GM12873 (cell line): Measurements from ENCODE around the gene QSOX1.

ENCODE experiments used
- CTCF ChIP-seq: IDR thresholded peaks from 2 replicates; pipeline ENCODE4 v1.5.1; 2012; ENCODE audit warnings: low read depth, mild to moderate bottlenecking, moderate library complexity, low read length, control low read depth; ENCODE audit not compliant: insufficient read depth; ENCODE audit errors: missing control alignments

QSOX1 gene, protein sequence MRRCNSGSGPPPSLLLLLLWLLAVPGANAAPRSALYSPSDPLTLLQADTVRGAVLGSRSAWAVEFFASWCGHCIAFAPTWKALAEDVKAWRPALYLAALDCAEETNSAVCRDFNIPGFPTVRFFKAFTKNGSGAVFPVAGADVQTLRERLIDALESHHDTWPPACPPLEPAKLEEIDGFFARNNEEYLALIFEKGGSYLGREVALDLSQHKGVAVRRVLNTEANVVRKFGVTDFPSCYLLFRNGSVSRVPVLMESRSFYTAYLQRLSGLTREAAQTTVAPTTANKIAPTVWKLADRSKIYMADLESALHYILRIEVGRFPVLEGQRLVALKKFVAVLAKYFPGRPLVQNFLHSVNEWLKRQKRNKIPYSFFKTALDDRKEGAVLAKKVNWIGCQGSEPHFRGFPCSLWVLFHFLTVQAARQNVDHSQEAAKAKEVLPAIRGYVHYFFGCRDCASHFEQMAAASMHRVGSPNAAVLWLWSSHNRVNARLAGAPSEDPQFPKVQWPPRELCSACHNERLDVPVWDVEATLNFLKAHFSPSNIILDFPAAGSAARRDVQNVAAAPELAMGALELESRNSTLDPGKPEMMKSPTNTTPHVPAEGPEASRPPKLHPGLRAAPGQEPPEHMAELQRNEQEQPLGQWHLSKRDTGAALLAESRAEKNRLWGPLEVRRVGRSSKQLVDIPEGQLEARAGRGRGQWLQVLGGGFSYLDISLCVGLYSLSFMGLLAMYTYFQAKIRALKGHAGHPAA

DNA sequence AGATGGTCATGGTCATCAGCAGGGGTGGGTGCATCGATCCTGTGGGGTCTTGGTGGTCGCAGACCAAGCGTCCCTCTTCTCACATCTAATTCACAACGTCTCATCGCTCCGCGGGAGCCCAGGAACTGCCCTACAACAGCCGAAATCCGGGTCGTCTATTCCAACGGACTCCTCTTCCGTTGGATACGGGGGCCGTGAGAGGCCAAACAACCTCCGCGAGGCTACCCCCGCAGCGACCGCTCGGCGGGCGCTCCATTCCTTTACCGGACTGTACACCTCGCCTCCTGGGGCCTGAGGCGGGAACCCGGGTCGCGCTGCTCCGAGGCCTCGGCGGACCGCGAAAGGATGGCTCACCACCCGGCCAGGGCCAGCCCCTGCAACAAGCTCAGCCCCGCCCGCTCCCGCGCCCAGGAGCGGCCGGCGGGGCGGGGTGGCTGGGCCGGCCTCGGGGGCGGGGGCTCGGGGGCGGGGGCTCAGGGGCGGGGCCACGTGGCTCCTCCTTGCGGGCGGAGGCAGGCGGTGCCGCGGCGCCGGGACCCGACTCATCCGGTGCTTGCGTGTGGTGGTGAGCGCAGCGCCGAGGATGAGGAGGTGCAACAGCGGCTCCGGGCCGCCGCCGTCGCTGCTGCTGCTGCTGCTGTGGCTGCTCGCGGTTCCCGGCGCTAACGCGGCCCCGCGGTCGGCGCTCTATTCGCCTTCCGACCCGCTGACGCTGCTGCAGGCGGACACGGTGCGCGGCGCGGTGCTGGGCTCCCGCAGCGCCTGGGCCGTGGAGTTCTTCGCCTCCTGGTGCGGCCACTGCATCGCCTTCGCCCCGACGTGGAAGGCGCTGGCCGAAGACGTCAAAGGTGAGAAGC is at the start of gene QSOX1:
QSOX1 (plus strand) TSS at position 545 of the 857 bp plus-strand sequence; CDS start at position 584, 39 bp downstream.
- TF ChIP-seq CTCF, result no peak

GRCh38 chr1:180112091-180112490 is 42.6 kb upstream of the QSOX1 start:
- TF ChIP-seq CTCF, result no peak

- no peak for TF ChIP-seq CTCF
Observed at GRCh38 chr1:180112984-180113647, 41.6 kb upstream of the QSOX1 start.

GRCh38 chr1:180114396-180114945 is 40.2 kb upstream of the QSOX1 start:
- no peak for TF ChIP-seq CTCF

DNA sequence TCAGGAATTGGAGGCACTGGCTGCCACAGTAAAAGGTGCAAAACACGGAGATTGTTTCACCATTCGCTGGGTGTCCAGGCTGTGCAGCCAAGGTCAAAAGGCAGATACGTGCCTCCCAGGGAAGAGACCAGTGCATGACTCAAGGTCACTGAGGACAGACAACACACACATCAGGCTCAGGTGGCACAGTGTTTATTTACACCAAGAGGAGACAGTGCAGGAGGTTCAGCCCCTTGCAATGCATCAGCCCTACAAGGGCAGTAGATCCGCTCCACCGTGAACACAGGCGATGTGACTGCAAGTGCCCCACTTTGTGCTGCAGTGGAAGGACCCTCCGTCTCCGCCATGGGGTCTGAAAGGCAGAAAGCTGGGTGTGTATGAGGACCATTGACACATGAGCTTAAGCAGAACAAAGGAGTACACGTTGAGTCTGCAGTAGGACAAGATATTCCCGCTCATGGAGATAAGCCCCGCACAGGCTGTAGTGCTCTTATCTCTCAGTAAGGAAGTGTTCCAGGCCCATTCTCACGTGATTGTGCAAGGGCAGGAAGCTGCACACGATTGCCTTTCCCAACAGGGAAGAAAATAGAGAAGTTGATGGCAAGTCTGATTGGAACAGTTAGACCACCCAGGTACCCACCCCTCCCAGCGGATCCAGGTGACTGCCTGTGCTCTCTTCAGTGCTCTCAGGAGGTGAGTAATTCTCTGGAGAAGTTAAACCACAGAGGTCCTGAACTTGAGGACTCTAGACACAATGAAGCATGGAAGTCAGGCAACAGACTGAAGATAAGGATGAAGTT is 37.5 kb upstream of the QSOX1 start:
- TF ChIP-seq CTCF, result no peak

- TF ChIP-seq CTCF, result no peak
Observed at GRCh38 chr1:180117764-180118116, 36.9 kb upstream of the QSOX1 start.
